IPS-18c (cell line): ENCODE measurements around the gene DLG5.

Source experiments
- H3K4me3 ChIP-seq: 2 replicates; pipeline ENCODE4 v1.7.0; 2013; ENCODE audit warnings: low read depth, mild to moderate bottlenecking, low read length, moderate library complexity; ENCODE audit not compliant: insufficient read depth
- H3K9me3 ChIP-seq: one replicate; pipeline ENCODE4 v1.6.1; 2013; ENCODE audit warnings: mild to moderate bottlenecking, low read length, moderate library complexity; ENCODE audit not compliant: control insufficient read depth, insufficient read depth

Gene DLG5

GRCh38 chr10:77867124-77867719 is 59.3 kb downstream of the DLG5 start:
- Histone ChIP-seq H3K9me3 (no peaks in the 10 kb centered on the region), H3K4me3 (no peak overlapping the region)

- H3K9me3 ChIP-seq, result no peaks in the 10 kb centered on the region
- no peak overlapping the region for H3K4me3 ChIP-seq
These were observed 60.0 kb downstream of the DLG5 start for GRCh38 chr10:77866598-77866997.

DNA sequence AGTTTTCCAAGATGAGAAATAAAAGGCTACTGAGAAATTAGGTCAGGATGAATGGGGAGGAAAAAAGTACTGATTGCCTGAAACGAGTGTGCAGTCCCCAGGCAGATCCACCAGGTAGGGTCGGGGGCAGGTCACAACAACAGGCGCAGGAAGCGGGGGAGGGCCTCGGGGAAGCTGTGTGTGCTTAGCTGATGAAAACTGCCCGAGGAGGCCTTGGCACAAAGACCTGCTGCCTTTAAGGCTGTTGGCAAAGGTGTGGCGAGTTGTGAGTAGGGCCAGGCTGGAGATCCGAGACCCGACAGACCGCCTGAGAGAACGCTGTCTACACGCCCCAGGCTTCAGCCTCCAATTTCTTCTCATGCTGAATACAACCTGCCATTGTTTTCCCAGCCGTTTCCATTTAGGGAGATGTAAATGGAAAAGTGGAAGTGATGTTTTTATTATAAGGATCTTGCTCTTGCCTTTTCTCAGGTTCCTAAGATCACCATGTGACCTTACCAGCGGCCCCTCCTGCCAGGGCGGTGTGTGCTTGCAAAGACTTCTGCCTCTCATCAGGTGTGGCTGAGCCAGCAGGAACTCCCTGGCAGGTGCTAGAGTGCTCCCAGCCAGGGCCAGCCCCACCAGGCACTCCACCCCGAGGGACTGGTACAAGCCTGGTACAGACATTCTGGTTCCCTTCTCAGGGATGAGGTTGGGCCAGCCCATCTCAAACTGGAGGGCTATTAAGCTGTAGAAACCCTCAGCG is 60.8 kb downstream of the DLG5 start:
- no peaks in the 10 kb centered on the region for H3K9me3 ChIP-seq
- no peak overlapping the region for H3K4me3 ChIP-seq

- no peak overlapping the region for H3K4me3 ChIP-seq
- no peaks in the 10 kb centered on the region for H3K9me3 ChIP-seq
These were observed 62.3 kb downstream of the DLG5 start for GRCh38 chr10:77864151-77864851.

- H3K9me3 ChIP-seq, result no peaks in the 10 kb centered on the region
- no peak overlapping the region for H3K4me3 ChIP-seq
These were observed 63.1 kb downstream of the DLG5 start for GRCh38 chr10:77863446-77863845.

DNA sequence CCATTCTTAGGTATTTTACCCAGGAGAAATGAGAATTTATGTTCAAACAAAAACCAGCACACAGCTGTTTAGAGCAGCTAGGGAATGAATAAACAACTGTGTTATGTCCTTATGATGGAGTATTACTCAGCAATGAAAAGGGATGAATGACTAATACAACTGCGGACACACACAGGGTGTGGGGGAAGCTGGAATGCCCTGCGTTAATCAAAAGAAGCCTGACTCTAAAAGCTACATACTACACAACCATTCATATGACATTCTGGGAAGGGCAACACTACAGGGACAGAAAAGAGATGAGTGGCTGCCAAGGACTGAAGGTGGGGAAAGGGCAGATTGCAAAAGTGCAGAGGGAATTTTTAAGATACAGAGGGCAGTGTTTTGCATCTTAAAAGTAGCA is 64.0 kb downstream of the DLG5 start:
- Histone ChIP-seq H3K9me3 (no peaks in the 10 kb centered on the region), H3K4me3 (no peak overlapping the region)

GRCh38 chr10:77861366-77861765 is 65.2 kb downstream of the DLG5 start:
- H3K9me3 ChIP-seq, result no peaks in the 10 kb centered on the region

GRCh38 chr10:77859865-77860282 is 66.7 kb downstream of the DLG5 start:
- Histone ChIP-seq H3K4me3 (no peak overlapping the region), H3K9me3 (no peaks in the 10 kb centered on the region)

More at GRCh38 chr10:77861366-77861765, 65.2 kb downstream of the DLG5 start:
- H3K4me3 ChIP-seq, result no peak overlapping the region

- Histone ChIP-seq H3K4me3 (no peak overlapping the region), H3K9me3 (no peaks in the 10 kb centered on the region)
These were observed 67.2 kb downstream of the DLG5 start for GRCh38 chr10:77859200-77859864.

DNA sequence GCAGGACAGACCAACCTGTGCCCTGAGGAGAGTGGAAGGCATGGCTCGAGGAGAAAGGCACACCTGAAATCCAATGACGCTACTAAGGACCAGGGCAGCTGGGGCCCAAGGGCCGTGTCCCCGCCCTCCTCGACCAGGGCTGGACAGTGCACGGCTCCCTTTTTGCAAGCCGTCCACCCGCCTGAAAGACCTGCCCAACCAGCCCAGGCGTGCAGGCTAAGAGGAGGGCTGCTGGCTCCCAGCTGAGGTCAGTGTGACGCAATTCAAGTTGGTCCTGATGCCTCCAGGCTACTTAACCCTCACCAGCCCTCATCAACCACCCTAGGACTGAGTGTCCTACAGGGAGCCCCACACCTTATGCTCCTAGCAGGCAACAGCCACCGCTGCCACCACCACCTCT is 69.3 kb downstream of the DLG5 start:
- H3K4me3 ChIP-seq, result no peak overlapping the region

GRCh38 chr10:77856566-77856965 is 70.0 kb downstream of the DLG5 start:
- Histone ChIP-seq H3K9me3 (no peaks in the 10 kb centered on the region), H3K4me3 (no peak overlapping the region)

More for the DNA sequence above, 69.3 kb downstream of the DLG5 start:
- no peaks in the 10 kb centered on the region for H3K9me3 ChIP-seq

GRCh38 chr10:77855404-77856155 is 71.0 kb downstream of the DLG5 start:
- Histone ChIP-seq H3K4me3 (no peak overlapping the region), H3K9me3 (no peaks in the 10 kb centered on the region)

DNA sequence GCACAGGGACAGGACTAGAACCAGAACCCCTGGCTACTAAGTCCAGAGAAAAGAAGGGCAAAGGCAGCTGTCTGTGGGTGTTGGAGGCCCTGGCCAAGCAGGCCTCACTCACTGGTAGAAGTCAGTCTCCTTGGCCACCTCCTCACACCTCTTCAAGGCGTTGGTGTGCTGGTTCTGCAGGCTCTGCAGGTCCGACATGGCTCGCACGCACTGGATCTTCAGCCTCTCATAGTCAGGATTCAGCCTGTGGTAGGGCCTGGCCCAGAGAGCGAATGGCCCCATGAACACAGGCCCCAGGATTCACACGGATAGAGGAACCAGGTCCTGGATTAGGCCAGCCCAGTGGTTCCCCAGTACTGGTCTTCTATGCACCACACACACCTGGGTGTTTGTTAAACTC is 72.4 kb downstream of the DLG5 start:
- H3K9me3 ChIP-seq, result no peaks in the 10 kb centered on the region
- H3K4me3 ChIP-seq, result no peak overlapping the region

DNA sequence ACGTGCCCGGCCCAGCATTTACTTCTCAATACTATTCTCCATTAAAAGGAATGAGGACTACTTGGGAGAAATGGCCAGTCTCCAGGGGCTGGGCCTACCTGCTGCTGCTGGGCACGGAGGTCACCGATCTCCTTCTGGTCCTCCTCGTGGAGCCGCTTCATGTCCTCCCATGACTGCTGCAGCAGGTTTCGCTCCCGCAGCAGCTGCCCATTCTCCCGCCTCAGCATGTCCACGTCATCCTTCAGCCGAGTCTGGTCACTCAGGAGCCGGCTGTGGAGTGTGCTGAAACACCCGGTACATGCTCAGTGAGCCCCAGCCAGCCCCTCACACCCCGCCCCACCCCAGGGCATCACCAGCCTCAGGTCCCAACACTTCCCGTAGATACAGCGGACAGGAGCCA is 73.3 kb downstream of the DLG5 start:
- Histone ChIP-seq H3K9me3 (no peaks in the 10 kb centered on the region), H3K4me3 (no peak overlapping the region)

- H3K4me3 ChIP-seq, result no peak overlapping the region
- no peaks in the 10 kb centered on the region for H3K9me3 ChIP-seq
These were observed 75.8 kb downstream of the DLG5 start for GRCh38 chr10:77850620-77851231.

DNA sequence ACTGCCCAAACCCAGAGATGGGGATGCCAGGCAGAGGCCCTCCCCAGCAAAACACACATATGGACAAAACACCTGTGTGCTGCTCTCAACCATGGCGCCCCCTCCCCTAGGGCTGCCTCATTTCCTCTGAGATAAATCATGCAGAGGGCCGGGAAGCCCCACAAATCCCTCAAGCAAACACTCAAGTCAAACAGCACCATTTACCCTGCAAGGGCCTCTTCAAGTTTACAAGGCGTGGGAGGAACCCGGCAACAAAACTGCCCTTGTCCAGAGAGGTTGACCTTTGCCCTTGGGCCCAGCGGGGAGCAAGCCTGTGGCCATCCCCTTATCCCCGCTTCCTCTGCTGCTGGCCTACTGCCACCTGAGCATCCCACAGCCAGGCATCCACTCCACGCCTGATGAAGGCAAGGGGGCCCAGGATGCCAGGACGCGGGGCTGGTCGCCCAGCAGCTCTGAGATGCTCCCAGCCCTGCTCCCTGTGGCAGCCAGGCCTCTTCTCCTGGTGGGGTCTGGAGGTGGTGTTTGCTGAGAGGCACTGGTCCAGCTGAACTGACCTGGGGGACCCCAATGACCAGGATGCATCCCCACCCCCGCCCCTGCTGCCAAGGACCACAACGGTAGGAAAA is 77.4 kb downstream of the DLG5 start:
- no peak overlapping the region for H3K4me3 ChIP-seq
- no peaks in the 10 kb centered on the region for H3K9me3 ChIP-seq
